ENCODE results near the gene TMC7. TPM values are rescaled to one million over a fixed set of nuclear protein-coding genes. Genes with fewer than 3 reads are reported as not detected.

TMC7 gene
- total RNA-seq, 1 experiment from 2014 or later, result 5.2 TPM

GRCh38 chr16:19084879-19085278 is 101.1 kb downstream of the TMC7 start:
- BruUV-seq (replicated peaks), result no TSS peak
- H3K4me2 ChIP-seq (ENCODE audit: low read length), result no peak overlapping the region
- intact Hi-C loops (cut with micrococcal nuclease), result loop anchor here (5.0 to 10.0 kb wide), 2 partner anchors 103 to 800 kb away; partner anchors contain the start of genes GPRC5B and TMC7
- no peaks in the 10 kb centered on the region for H3K9me3 ChIP-seq (ENCODE audit: control insufficient read depth in 1 of 2, insufficient read depth in 1 of 2, low read depth in 1 of 2, low read length in 2 of 2)
- DNase-seq (ENCODE audit: low read depth, low spot score) (no peak), ATAC-seq (no peak)
- H3K27me3 ChIP-seq (ENCODE audit: insufficient read depth, low read length), result no peaks in the 10 kb centered on the region
- ChIA-PET RAD21 (ENCODE audit: low non-redundant PET in 1 of 2, low total read pairs in 2 of 2, uncharacterized antibody in 2 of 2, unreplicated experiment in 2 of 2) (no interaction called here), POLR2A (no interaction called here), CTCF (interaction anchor here (0.8 to 4.2 kb wide), 3 partner anchors 94 to 418 kb away, joined by 3 to 55 read pairs (median 17); no protein-coding TSS in a partner anchor)
- no peaks in the 10 kb centered on the region for H3K36me3 ChIP-seq (ENCODE audit: control insufficient read depth in 1 of 2, insufficient read depth in 2 of 2, low read length in 2 of 2)
- no peaks in the 10 kb centered on the region for H3K79me2 ChIP-seq (ENCODE audit: insufficient read depth, low read length)
- H3K4me3 ChIP-seq (replicated peaks in 1 of 2; ENCODE audit: low read depth in 1 of 2, low read length in 2 of 2), result no peak overlapping the region
- no peak overlapping the region for H3K9ac ChIP-seq (ENCODE audit: low read length)
- H4K20me1 ChIP-seq (ENCODE audit: insufficient read depth), result no peaks in the 10 kb centered on the region
- TF ChIP-seq CTCF (IDR thresholded peaks at IDR 0.05 in 2 of 3, conservative IDR thresholded peaks at IDR 0.05 in 1 of 3; ENCODE audit: borderline replicate concordance in 1 of 3, insufficient read depth in 1 of 3, low read depth in 2 of 3, low read length in 2 of 3) (no peak), RAD21 (IDR thresholded peaks at IDR 0.05; ENCODE audit: low read depth) (no peak), EGR1 (IDR thresholded peaks at IDR 0.05; ENCODE audit: low read depth) (no peak), EZH2 (IDR thresholded peaks at IDR 0.05) (no peak), SIN3A (IDR thresholded peaks at IDR 0.05; ENCODE audit: low read depth) (no peak), YY1 (IDR thresholded peaks at IDR 0.05; ENCODE audit: extremely low read depth, insufficient replicate concordance, low read depth, low read length) (no peak), EZH2phosphoT487 (IDR thresholded peaks at IDR 0.05; ENCODE audit: borderline replicate concordance) (no peak), ZFX (IDR thresholded peaks at IDR 0.05) (no peak), MAX (IDR thresholded peaks at IDR 0.05) (no peak), SRF (IDR thresholded peaks at IDR 0.05; ENCODE audit: low read depth) (no peak), ZNF274 (IDR thresholded peaks at IDR 0.05; ENCODE audit: low read depth, low read length) (no peak), ATF3 (IDR thresholded peaks at IDR 0.05) (no peak), POLR2A (IDR thresholded peaks at IDR 0.05; ENCODE audit: borderline replicate concordance, extremely low read depth, insufficient read depth, insufficient read length) (no peak), TCF7L2 (IDR thresholded peaks at IDR 0.05; ENCODE audit: borderline replicate concordance, extremely low read depth, insufficient read depth, insufficient read length) (no peak), POLR2AphosphoS5 (IDR thresholded peaks at IDR 0.05; ENCODE audit: low read depth, low read length) (no peak), CEBPB (IDR thresholded peaks at IDR 0.05; ENCODE audit: low read depth) (no peak)
- no peak overlapping the region for H2AFZ ChIP-seq (ENCODE audit: low read depth, low read length, poor library complexity, severe bottlenecking)
- no peak overlapping the region for H3K27ac ChIP-seq (ENCODE audit: low read depth, low read length)
- H3K9me2 ChIP-seq (ENCODE audit: insufficient read depth), result no peaks in the 10 kb centered on the region
- H3K4me1 ChIP-seq (ENCODE audit: control insufficient read depth in 1 of 2, insufficient read depth in 2 of 2, low read length in 2 of 2), result peaks cover 9 to 23% of the 10 kb centered on the region in 2 experiments
